Heart right ventricle (tissue), 16 donors: ENCODE results near the gene SPANXN5. TPM values are rescaled to one million over a fixed set of nuclear protein-coding genes. Genes with fewer than 3 reads are reported as not detected.
"Not testable (repeated sequence)": the region's sequence is repeated elsewhere in the genome, so short reads cannot be mapped to it uniquely, and the experiment has no call there.

Source experiments
- ATAC-seq, 8 donors: fragments of 200-7000 bp; cut with Tn5 transposase; one replicate each; pipeline ENCODE4 v1.9.1; 2020; ENCODE audit warnings: mild to moderate bottlenecking in 8 of 8, moderate library complexity in 8 of 8, moderate number of reproducible peaks in 1 of 8
- DNase-seq, 2 donors: peaks; one replicate each; pipeline ENCODE4 v3.0.0-alpha.2; 2020
- H3K27ac ChIP-seq, 10 donors: fragments of 200-600 bp; sonication (generic) in 2 of 10; one replicate each; pipeline versions ENCODE4 v1.5.0 to v1.8.0; 2020 to 2022; ENCODE audit warnings: mild to moderate bottlenecking in 3 of 10
- H3K27me3 ChIP-seq, 7 donors: fragments of 200-600 bp; one replicate each; pipeline ENCODE4 v1.8.0; 2021 to 2022; ENCODE audit warnings: mild to moderate bottlenecking in 2 of 7
- H3K36me3 ChIP-seq, 9 donors: fragments of 200-600 bp; sonication (generic) in 1 of 9; one replicate each; pipeline versions ENCODE4 v1.5.0 to v1.8.0; 2020 to 2022; ENCODE audit warnings: mild to moderate bottlenecking in 2 of 9
- H3K4me1 ChIP-seq, 9 donors: fragments of 200-600 bp; sonication (generic) in 1 of 9; one replicate each; pipeline versions ENCODE4 v1.5.0 to v1.8.0; 2020 to 2022; ENCODE audit warnings: mild to moderate bottlenecking in 4 of 9
- H3K4me3 ChIP-seq, 10 donors: fragments of 200-600 bp; sonication (generic) in 2 of 10; one replicate each; pipeline versions ENCODE4 v1.5.0 to v1.8.0; 2020 to 2022; ENCODE audit warnings: mild to moderate bottlenecking in 7 of 10, moderate library complexity in 2 of 10
- H3K9me3 ChIP-seq, 11 donors: fragments of 200-600 bp in 10 of 11; sonication (generic) in 2 of 11; one replicate each; pipeline versions ENCODE4 v1.5.0 to v1.8.0; 2013 to 2022; ENCODE audit warnings: mild to moderate bottlenecking in 2 of 11, control low read depth in 1 of 11, moderate library complexity in 1 of 11
- CTCF ChIP-seq, 9 donors: fragments of 200-600 bp; sonication (generic) in 2 of 9; IDR thresholded peaks; one replicate each; pipeline versions ENCODE4 v1.5.0 to v1.8.0; 2021 to 2022; ENCODE audit warnings: antibody characterized with exemption in 9 of 9, mild to moderate bottlenecking in 5 of 9, moderate library complexity in 1 of 9
- WGBS, 2 donors: extraction: QIAGEN DNeasy Blood & Tissue Kit; methylation state at CpG; one replicate each; pipeline ENCODE4 v1.1.7; 2013; ENCODE audit warnings: inconsistent platforms in 1 of 2; 5-methylcytosine and 5-hydroxymethylcytosine counted together
- intact Hi-C, 10 donors: fragments of 100-400 bp; cut with DNase I; formaldehyde crosslinking; loops; one replicate each; pipeline versions ENCODE4 v1.11.1 to v1.14.2; 2022
- polyA plus RNA-seq, 2 donors: library from polyadenylated mRNA; stranded (reverse); fragments of 200-250 nt; gene quantifications; one replicate each; pipeline ENCODE4 v1.2.3, GENCODE V29; 2013
- total RNA-seq, 10 donors: library from RNA; stranded (reverse); fragmentation: NEBNext Ultra II Directional in 3 of 10; extraction: Animal tissue kit (Norgen Biotek cat#: 25700) in 3 of 10; gene quantifications; one replicate each; pipeline versions ENCODE4 v1.2.1 to v1.2.4, GENCODE V29; 2021 to 2023
- donor health status: Arrhythmogenic right ventricular cardiomyopathy.
- donor health status: ischemic (EF 13 %, LVEDD 7.1; RV severe dilation, severe dysfunction).
- donor health status: healthy with polysubstance abuse.
- donor health status: DM: no; HTN: yes; CAD: no.
- donor health status: DM: no; HTN: no; CAD: no.
- donor health status: ischemic (EF 25% LVEDD 6.9; RV normal size, moderate dysfunction).
- donor health status: ischemic (EF 25% LVEDD 5.7; RV mildly dilated, moderate dysfunction).
- donor health status: healthy.
- donor health status: DM: yes; HTN: yes; CAD: no.
- donor health status: Ischemic cardiomyopathy.
- donor health status: ischemic (EF 35%, LVEDD 5.7; RV mildly dilated, moderate dysfunction).
- donor health status: nonischemic (EF 11% LVEDD 7.7; RV severe dilation, severe dysfunction).
- donor health status: DM: yes; HTN: yes; CAD: no.
- donor health status: PGD.
- donor health status: ischemic (EF 29% LVEDD 5.4; RV normal size, mild dysfunction).
- donor health status: nonischemic (EF 23%, LVEDD 6.1; RV moderate dilation, normal function).

SPANXN5 gene
- total and polyA plus RNA-seq, 12 donors: not detected

DNA sequence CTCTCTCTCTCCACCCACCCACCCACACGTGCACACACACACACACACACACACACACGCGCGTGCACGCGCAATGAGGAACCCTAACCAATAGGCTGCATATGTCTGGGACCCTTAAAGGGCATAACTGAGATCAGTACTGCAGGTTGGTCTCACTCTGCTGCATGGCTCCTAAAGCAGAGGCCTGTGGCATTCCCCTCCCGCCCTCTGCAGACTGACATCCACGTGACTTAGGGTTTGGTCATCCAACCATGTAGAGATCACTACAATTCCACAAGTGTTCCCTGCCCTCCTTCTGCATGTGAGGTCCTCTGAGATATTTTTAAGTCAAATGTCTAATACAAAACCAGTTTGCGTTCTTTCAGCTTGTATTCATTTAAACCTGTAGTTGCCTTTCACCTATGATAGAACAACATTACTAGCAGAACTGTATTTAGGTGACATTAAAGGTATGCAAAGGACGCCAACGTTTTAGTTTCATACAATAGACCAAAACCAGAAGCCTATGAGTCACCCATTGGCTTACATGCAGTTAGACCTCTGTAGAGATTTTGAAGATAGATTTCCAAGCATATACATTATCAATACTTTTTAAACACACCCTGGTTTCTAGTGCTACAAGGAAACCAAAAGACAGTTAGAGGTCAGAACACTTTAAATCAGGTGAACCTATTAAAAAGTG lies 24.0 kb upstream of the SPANXN5 start:
- Histone ChIP-seq H3K4me1 (no peaks in the 10 kb centered on the region), H3K9me3 (no peaks in the 10 kb centered on the region), H3K27ac (no peak overlapping the region), H3K27me3 (peaks cover 0 to 78% (median 0%) of the 10 kb centered on the region in 7 donors), H3K4me3 (no peak overlapping the region), H3K36me3 (no peaks in the 10 kb centered on the region)
- intact Hi-C loops: no loop called here
- 83 to 87% methylated on average over 11 of the region's 11 CpGs for WGBS, 2 donors
- TF ChIP-seq CTCF (IDR thresholded peaks at IDR 0.05): no peak
- ATAC-seq (no peak), DNase-seq (no peak)

- 68 to 78% methylated on average over 4 of the region's 4 CpGs for WGBS, 2 donors
- intact Hi-C loops: no loop called here
- no peaks in the 10 kb centered on the region for H3K4me1 ChIP-seq
- H3K4me3 ChIP-seq: no peak overlapping the region
- TF ChIP-seq CTCF (IDR thresholded peaks at IDR 0.05): no peak
- H3K27ac ChIP-seq: no peak overlapping the region
- no peaks in the 10 kb centered on the region for H3K9me3 ChIP-seq
- DNase-seq (no peak), ATAC-seq (no peak)
- H3K36me3 ChIP-seq: no peaks in the 10 kb centered on the region
- peaks cover 0 to 86% (median 0%) of the 10 kb centered on the region in 7 donors for H3K27me3 ChIP-seq
These were observed 22.6 kb upstream of the SPANXN5 start for GRCh38 chrX:52819788-52820187.

DNA sequence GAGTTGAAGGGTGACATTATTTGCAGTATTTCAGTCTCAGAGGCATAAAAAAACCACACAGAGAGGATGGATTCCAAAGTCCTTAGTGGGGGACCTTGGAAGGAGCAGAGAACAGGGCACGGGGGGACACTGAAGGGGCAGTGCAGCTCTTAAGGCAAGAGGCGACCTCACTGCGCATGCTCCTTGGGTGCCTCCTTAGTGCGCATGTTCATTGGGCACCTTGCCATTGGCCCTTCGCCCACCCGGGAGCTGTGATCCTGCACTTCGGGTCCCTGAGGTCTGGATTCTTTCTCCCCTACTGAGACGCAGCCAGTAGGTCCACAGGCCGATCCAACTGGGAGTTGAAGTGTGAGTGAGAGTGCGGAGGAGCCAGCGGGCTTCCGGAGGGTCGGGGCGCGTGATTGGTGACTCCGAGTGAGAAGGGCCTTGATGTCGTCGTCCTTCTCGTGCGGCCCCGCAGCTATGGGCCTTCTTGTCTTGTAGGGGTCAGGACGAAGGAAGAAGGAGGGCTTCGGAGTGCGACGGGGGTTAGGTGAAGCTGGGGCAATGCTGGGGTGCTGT lies 13.9 kb upstream of the SPANXN5 start, which contains the start of gene XAGE5:
Gene XAGE5 (plus strand): TSS at position 223 of the 561 bp plus-strand sequence. CDS start 1,280 bp downstream, outside the sequence.
- no peaks in the 10 kb centered on the region for H3K36me3 ChIP-seq
- TF ChIP-seq CTCF (IDR thresholded peaks at IDR 0.05): no peak
- H3K4me1 ChIP-seq: no peaks in the 10 kb centered on the region
- H3K4me3 ChIP-seq: no peak within 1 kb of the TSS
- 91% methylated on average over 25 of the region's 25 CpGs for WGBS, 2 donors
- DNase-seq (no peak), ATAC-seq (no peak)
- no peak within 1 kb of the TSS for H3K27ac ChIP-seq
- peaks cover 0 to 61% (median 0%) of the 10 kb centered on the region in 7 donors for H3K27me3 ChIP-seq
- H3K9me3 ChIP-seq: no peaks in the 10 kb centered on the region
- intact Hi-C loops: no loop called here

DNA sequence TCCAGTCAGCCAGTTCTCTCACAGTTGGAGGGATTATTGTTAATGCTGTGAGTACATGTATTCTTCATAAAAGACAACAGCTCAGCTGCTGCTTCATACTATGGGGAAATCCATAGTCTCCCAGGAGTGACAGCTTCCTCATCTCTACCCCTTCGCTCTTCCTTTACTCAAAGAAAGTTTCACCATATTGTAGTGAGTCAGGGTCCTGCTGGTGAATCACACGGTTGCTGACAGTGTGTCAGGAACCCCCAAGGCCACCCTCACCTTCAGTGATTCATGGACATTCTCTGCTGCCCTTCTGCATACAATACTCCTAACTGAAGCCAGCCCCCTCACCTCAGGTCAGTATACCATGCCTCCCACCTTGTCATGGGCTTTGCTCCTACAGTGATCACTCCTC lies 7.6 kb upstream of the SPANXN5 start:
- H3K4me1 ChIP-seq, ATAC-seq, H3K27ac ChIP-seq, H3K4me3 ChIP-seq, DNase-seq, H3K36me3 ChIP-seq, H3K9me3 ChIP-seq, intact Hi-C loops: not testable (repeated sequence)
- peaks cover 0 to 32% (median 0%) of the 10 kb centered on the region in 7 donors for H3K27me3 ChIP-seq
- 74 to 83% methylated on average over 2 of the region's 2 CpGs for WGBS, 2 donors

DNA sequence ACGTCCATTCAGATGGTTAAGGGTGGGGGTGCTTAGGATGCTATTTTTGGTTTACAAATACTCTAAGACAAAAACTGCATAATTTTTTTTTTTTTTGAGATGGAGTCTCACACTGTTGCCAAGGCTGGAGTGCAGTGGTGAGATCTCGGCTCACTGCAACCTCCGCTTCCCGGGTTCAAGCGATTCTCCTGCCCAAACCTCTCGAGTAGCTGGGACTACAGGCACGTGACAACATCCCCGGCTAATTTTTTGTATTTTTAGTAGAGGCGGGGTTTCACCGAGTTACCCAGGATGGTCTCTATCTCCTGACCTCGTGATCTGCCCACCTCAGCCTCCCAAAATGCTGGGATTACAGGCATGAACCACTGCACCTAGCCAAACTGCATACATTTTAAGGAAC lies 23.7 kb downstream of the SPANXN5 start:
- H3K36me3 ChIP-seq, DNase-seq, H3K4me3 ChIP-seq, H3K27ac ChIP-seq, intact Hi-C loops, H3K27me3 ChIP-seq, H3K4me1 ChIP-seq, H3K9me3 ChIP-seq, ATAC-seq: not testable (repeated sequence)
- 81 to 85% methylated on average over 8 to 9 of the region's 11 CpGs for WGBS, 2 donors

DNA sequence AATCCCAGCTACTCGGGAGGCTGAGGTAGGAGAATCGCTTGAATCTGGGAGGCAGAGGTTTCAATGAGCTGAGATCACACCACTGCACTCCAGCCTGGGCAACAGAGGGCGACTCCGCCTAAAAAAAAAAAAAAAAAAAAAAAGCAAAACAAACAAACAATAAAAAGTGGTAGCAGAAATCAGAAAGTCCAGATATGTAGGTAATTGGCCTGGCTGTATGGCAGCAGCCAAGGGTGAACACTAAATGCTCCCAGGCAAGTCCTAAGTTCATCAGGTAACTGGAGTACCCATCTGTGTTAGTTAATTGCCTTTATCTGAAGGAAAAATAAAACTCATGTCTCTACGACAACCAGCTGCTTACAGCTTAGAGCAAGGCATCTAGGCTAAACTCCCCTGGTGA lies 31.2 kb downstream of the SPANXN5 start:
- H3K9me3 ChIP-seq: not testable (repeated sequence)

GRCh38 chrX:52750952-52751351 lies 46.3 kb downstream of the SPANXN5 start, which contains the start of gene SSX2B:
Gene SSX2B, plus strand, starts transcription at chrX:52751252. Its CDS starts 1,429 bp downstream, at chrX:52752681.
- H3K27ac ChIP-seq, H3K27me3 ChIP-seq, ATAC-seq, H3K9me3 ChIP-seq, H3K4me1 ChIP-seq, H3K36me3 ChIP-seq, intact Hi-C loops, DNase-seq, H3K4me3 ChIP-seq: not testable (repeated sequence)
- WGBS, 2 donors: no CpG with 5 or more reads among the region's 13 CpGs

More for the DNA sequence above, 31.2 kb downstream of the SPANXN5 start:
- intact Hi-C loops, H3K36me3 ChIP-seq, H3K27ac ChIP-seq, H3K27me3 ChIP-seq, DNase-seq, H3K4me1 ChIP-seq, ATAC-seq, H3K4me3 ChIP-seq: not testable (repeated sequence)
- WGBS, 2 donors: no CpG with 5 or more reads among the region's 5 CpGs
